OCI-LY7 (cell line): ENCODE data around the gene MRPL55. TPM values are rescaled to one million over a fixed set of nuclear protein-coding genes. Genes with fewer than 3 reads are reported as not detected.

Experiments
- BruUV-seq: library from RNA; stranded (reverse); fragments of 400-500 nt; replicated peaks from 2 replicates; lab custom pipeline; 2021; lab: Mats Ljungman, UMichigan
- CTCF ChIA-PET: fragments of 300-600 bp; sonication (Branson Sonifier 250); formaldehyde crosslinking; loops from one replicate; lab custom pipeline; 2022; ENCODE audit warnings: antibody characterized with exemption; ENCODE audit not compliant: unreplicated experiment; lab: Charles Lee
- POLR2A ChIA-PET: fragments of 300-600 bp; sonication (Branson Sonifier 250); formaldehyde crosslinking; loops from one replicate; lab custom pipeline; 2022; ENCODE audit warnings: antibody characterized with exemption; lab: Charles Lee
- DNase-seq: peaks from one replicate; pipeline ENCODE4 v3.0.0-alpha.2; 2015; ENCODE audit warnings: low spot score
- H2AFZ ChIP-seq: fragments of 200-600 bp; sonication (generic), shearing (Covaris generic); 2 replicates; pipeline ENCODE4 v1.6.1; 2014; ENCODE audit warnings: mild to moderate bottlenecking, antibody characterized with exemption, low read length, moderate library complexity
- H3K27ac ChIP-seq: fragments of 200-600 bp; sonication (generic); 2 replicates; pipeline ENCODE4 v1.5.1; 2014; ENCODE audit warnings: mixed run types, low read depth, mild to moderate bottlenecking, moderate library complexity, low read length, inconsistent platforms; ENCODE audit not compliant: poor library complexity, severe bottlenecking
- H3K36me3 ChIP-seq: fragments of 200-600 bp; sonication (generic); 2 replicates; pipeline ENCODE4 v1.6.1; 2014; ENCODE audit warnings: mild to moderate bottlenecking, antibody characterized with exemption, low read length, moderate library complexity, mixed read lengths; ENCODE audit not compliant: insufficient read depth
- H3K4me1 ChIP-seq: fragments of 200-600 bp; sonication (generic); 2 replicates; pipeline ENCODE4 v1.5.1; 2014; ENCODE audit warnings: mild to moderate bottlenecking, low read length; ENCODE audit not compliant: insufficient read depth, poor library complexity, severe bottlenecking
- H3K4me2 ChIP-seq: fragments of 200-600 bp; sonication (generic); 2 replicates; pipeline ENCODE4 v1.6.1; 2014; ENCODE audit warnings: mild to moderate bottlenecking, low read length
- H3K4me3 ChIP-seq: fragments of 200-600 bp; sonication (generic); 2 replicates; pipeline ENCODE4 v1.5.1; 2014; ENCODE audit warnings: mild to moderate bottlenecking, low read depth, low read length; ENCODE audit not compliant: poor library complexity, severe bottlenecking
- H3K79me2 ChIP-seq: fragments of 200-600 bp; sonication (generic); 2 replicates; pipeline ENCODE4 v1.6.1; 2016; ENCODE audit warnings: low read depth, mild to moderate bottlenecking, low read length, moderate library complexity, mixed read lengths; ENCODE audit not compliant: insufficient read depth
- H3K9me2 ChIP-seq: fragments of 200-600 bp; sonication (generic); 2 replicates; pipeline ENCODE4 v1.6.1; 2016; ENCODE audit warnings: mild to moderate bottlenecking, low read length, mixed read lengths; ENCODE audit not compliant: insufficient read depth
- H3K9me3 ChIP-seq: fragments of 200-600 bp; sonication (generic); 2 replicates; pipeline ENCODE4 v1.6.1; 2014; ENCODE audit warnings: mild to moderate bottlenecking, mixed run types, low read length, mixed read lengths
- H4K20me1 ChIP-seq: fragments of 200-600 bp; sonication (generic); 2 replicates; pipeline ENCODE4 v1.6.1; 2014; ENCODE audit warnings: mild to moderate bottlenecking, antibody characterized with exemption, low read length, moderate library complexity, mixed read lengths; ENCODE audit not compliant: insufficient read depth
- CTCF ChIP-seq: fragments of 200-600 bp; sonication (generic); conservative IDR thresholded peaks from 2 replicates; pipeline ENCODE4 v1.5.1; 2014; ENCODE audit warnings: mild to moderate bottlenecking, antibody characterized with exemption, low read length, moderate library complexity, mixed read lengths
- EZH2phosphoT487 ChIP-seq: fragments of 200-600 bp; sonication (generic); IDR thresholded peaks from 2 replicates; pipeline ENCODE4 v1.6.1; 2018; ENCODE audit warnings: low read depth, borderline replicate concordance, mild to moderate bottlenecking, mixed run types, antibody characterized with exemption, low read length, moderate library complexity, mixed read lengths
- intact Hi-C: fragments of 100-400 bp; cut with micrococcal nuclease; formaldehyde crosslinking; loops from one replicate; pipeline ENCODE4 v1.10.0; 2022; ENCODE audit not compliant: unreplicated experiment
- total RNA-seq, 2 experiments: library from RNA; depleted of rRNA in 1 of 2; stranded (reverse); fragments of >200 nt in 1 of 2; shearing (Covaris generic) in 1 of 2; gene quantifications; 2 replicates each; pipeline ENCODE4 v1.2.3, GENCODE V29; 2014 to 2022

MRPL55 gene
- total RNA-seq, 2 experiments from 2014 or later: 50.0 to 92.8 TPM

GRCh38 chr1:228154021-228154669, 45.0 kb upstream of the MRPL55 start:
- Histone ChIP-seq H3K9me3 (no peaks in the 10 kb centered on the region), H3K4me1 (peaks cover 7% of the 10 kb centered on the region), H3K79me2 (no peaks in the 10 kb centered on the region), H3K36me3 (peaks cover 6% of the 10 kb centered on the region; the same call in 1 of the 2 replicates), H2AFZ (no peak overlapping the region), H3K9me2 (no peaks in the 10 kb centered on the region), H4K20me1 (no peaks in the 10 kb centered on the region), H3K4me2 (no peak overlapping the region), H3K27ac (no peak overlapping the region), H3K4me3 (no peak overlapping the region)
- DNase-seq: no peak
- intact Hi-C loops: no loop called here
- no TSS peak for BruUV-seq
- ChIA-PET POLR2A (interaction anchor here (1.7 kb wide), 2 partner anchors 11 to 12 kb away, joined by 5 to 6 read pairs; no protein-coding TSS in a partner anchor), CTCF (no interaction called here)
- TF ChIP-seq EZH2phosphoT487: no peak

DNA sequence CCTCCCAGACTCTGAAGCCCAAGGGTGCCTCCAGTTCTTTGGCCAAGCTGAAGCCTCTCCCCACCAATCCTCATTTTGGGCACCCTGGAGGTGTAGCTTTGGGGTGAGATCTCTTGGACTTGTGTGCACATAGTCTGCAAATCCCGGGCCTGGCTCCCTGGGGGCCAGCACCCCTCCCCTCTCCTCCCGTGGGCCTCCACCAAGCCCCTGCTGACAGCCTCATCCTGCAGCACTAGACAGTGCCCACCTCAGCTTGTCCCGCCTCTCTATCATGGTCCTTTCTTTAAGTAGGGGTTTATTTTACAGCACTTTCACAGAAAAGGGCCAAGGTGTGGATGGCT, 43.8 kb upstream of the MRPL55 start:
- Histone ChIP-seq H3K4me3 (no peak overlapping the region), H3K4me1 (peaks cover 15% of the 10 kb centered on the region), H3K9me3 (no peaks in the 10 kb centered on the region), H4K20me1 (no peaks in the 10 kb centered on the region), H3K36me3 (peaks cover 18% of the 10 kb centered on the region), H2AFZ (no peak overlapping the region), H3K27ac (no peak overlapping the region), H3K9me2 (no peaks in the 10 kb centered on the region), H3K4me2 (no peak overlapping the region), H3K79me2 (no peaks in the 10 kb centered on the region)
- DNase-seq: no peak
- ChIA-PET CTCF (no interaction called here), POLR2A (interaction anchor here (0.6 to 1.7 kb wide), 3 partner anchors 12 to 337 kb away, joined by 3 to 6 read pairs (median 4); no protein-coding TSS in a partner anchor)
- BruUV-seq: no TSS peak
- TF ChIP-seq CTCF: no peak
- intact Hi-C loops: no loop called here

DNA sequence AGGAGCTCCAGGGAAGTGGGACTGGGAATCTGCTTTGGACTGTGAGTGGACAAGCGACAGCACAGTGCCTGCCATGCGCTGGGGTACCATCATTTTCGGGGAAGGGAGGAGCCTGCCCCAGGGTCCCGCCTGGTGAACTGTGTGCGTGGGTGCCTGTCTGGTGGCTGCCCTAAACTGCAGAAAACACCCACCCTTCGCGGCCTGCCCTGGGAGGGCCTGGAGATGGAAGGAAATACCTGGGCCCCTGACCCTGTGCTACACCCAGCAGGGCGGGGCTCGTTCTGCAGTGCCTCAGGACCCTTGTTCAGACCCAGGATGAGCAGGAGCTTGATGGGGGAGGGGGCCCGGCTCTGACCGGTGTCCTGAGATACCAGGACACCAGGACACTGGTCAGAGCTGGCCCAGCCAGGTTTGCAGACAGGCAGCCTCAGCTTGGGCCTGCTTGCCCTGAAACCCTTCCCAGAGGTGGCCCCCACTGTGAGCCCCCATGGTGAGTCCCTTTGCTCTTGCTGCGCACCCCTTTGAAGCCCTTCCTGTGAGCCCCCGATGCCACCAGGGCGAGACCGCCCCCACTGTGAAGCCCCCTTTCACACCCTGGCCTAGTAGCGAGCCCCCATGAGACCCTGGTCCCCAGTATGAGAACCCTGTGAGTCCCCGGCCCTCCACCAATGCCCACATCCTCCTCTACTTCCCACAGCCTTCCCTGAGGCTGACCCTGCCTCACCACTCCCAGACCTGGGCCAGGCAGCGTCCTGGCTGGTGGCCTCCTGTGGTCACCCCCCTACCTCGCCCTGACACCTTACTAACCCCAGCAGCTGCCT, 43.2 kb upstream of the MRPL55 start:
- BruUV-seq: no TSS peak
- CTCF ChIA-PET: no interaction called here
- no peaks in the 10 kb centered on the region for H4K20me1 ChIP-seq
- H3K36me3 ChIP-seq: peaks cover 22% of the 10 kb centered on the region
- H3K27ac ChIP-seq: no peak overlapping the region
- TF ChIP-seq CTCF: no peak
- no peak for TF ChIP-seq EZH2phosphoT487
- no peak overlapping the region for H2AFZ ChIP-seq
- DNase-seq: no peak
- H3K4me1 ChIP-seq: peaks cover 15% of the 10 kb centered on the region
- no peaks in the 10 kb centered on the region for H3K79me2 ChIP-seq
- no peaks in the 10 kb centered on the region for H3K9me2 ChIP-seq
- no peaks in the 10 kb centered on the region for H3K9me3 ChIP-seq
- intact Hi-C loops: no loop called here
- POLR2A ChIA-PET: interaction anchor here (0.7 to 1.7 kb wide), 3 partner anchors 12 to 149 kb away, joined by 3 to 6 read pairs (median 4); no protein-coding TSS in a partner anchor
- H3K4me2 ChIP-seq: no peak overlapping the region
- no peak overlapping the region for H3K4me3 ChIP-seq
